ENCODE measurements around the gene VSIG10L2. TPM values are rescaled to one million over a fixed set of nuclear protein-coding genes. Genes with fewer than 3 reads are reported as not detected.

The VSIG10L2 gene
- total RNA-seq, 1 experiment from 2014 or later: not detected

DNA sequence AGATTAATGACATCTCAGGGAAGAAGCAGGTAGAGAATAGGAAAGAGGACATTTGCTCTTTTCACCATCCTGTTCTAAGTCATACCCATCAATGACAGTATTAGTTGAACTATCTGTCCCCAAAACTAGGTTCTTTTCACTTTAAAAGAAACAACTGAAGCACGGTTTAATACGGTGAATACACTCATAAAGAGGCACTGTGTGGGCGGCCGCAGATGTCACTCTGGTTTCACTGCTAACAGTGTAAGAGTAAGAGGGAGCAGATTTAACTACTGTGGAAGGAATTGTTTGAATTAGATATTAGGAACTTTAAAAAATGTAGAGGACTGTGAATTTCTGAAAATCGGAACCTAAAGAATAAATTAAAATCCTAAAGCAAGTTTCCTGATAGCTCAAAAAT is 49.5 kb downstream of the VSIG10L2 start:
- peaks cover 8% of the 10 kb centered on the region in 2 experiments for H3K4me1 Mint-ChIP-seq
- H3K14ac ChIP-seq (ENCODE audit: insufficient read depth, low read length): no peak overlapping the region
- no peak overlapping the region for H4K8ac ChIP-seq (replicated peaks; ENCODE audit: insufficient read length, low read depth, low read length)
- H3K9ac ChIP-seq (ENCODE audit: extremely low read depth, insufficient read length, low read length): no peak overlapping the region
- no peak overlapping the region for H3K4me3 Mint-ChIP-seq
- no peak overlapping the region for H2AK5ac ChIP-seq (ENCODE audit: insufficient read length, low read length)
- H3K9me3 ChIP-seq (ENCODE audit: control insufficient read depth, low read depth, low read length): no peaks in the 10 kb centered on the region
- H3K79me1 ChIP-seq (ENCODE audit: insufficient read depth, low read depth, low read length, poor library complexity, severe bottlenecking): no peaks in the 10 kb centered on the region
- no peak overlapping the region for H2BK5ac ChIP-seq (ENCODE audit: insufficient read length, low read length)
- no peak overlapping the region for H4K91ac ChIP-seq (ENCODE audit: insufficient read length, low read depth, low read length)
- peaks cover 4% of the 10 kb centered on the region; the same call in 1 of the 2 replicates for H3K4me1 ChIP-seq (ENCODE audit: insufficient read depth, low read length)
- H3K4ac ChIP-seq (ENCODE audit: low read depth, low read length): no peak overlapping the region
- no peaks in the 10 kb centered on the region for H3K27me3 ChIP-seq (ENCODE audit: insufficient read depth, low read length)
- no peaks in the 10 kb centered on the region for H3K9me3 Mint-ChIP-seq
- no peak overlapping the region for H4K5ac ChIP-seq (ENCODE audit: insufficient read length, low read depth, low read length)
- no peak overlapping the region for H2AFZ ChIP-seq (ENCODE audit: low read length)
- no peak overlapping the region for H3K18ac ChIP-seq (ENCODE audit: insufficient read length, low read depth, low read length)
- H2BK12ac ChIP-seq (ENCODE audit: insufficient read length, low read depth, low read length): no peak overlapping the region
- H3K27me3 Mint-ChIP-seq (ENCODE audit: low read depth): no peaks in the 10 kb centered on the region
- no peak for TF ChIP-seq CTCF (conservative IDR thresholded peaks at IDR 0.05)
- H2BK20ac ChIP-seq (ENCODE audit: low read depth, low read length, poor library complexity, severe bottlenecking): no peak overlapping the region
- DNase-seq: no peak
- H2BK120ac ChIP-seq (ENCODE audit: low read depth, low read length, poor library complexity, severe bottlenecking): no peak overlapping the region
- no peak overlapping the region for H3K56ac ChIP-seq (ENCODE audit: insufficient read length, low read depth, low read length)
- H3K79me2 ChIP-seq (ENCODE audit: insufficient read depth, low read length): no peaks in the 10 kb centered on the region
- H3K27ac ChIP-seq (ENCODE audit: insufficient read length, low read depth, low read length): no peak overlapping the region
- peaks cover 8 to 17% (median 15%) of the 10 kb centered on the region in 3 experiments; a peak in 6 of 7 replicates for H3K36me3 Mint-ChIP-seq (ENCODE audit: insufficient read depth in 1 of 3, low read depth in 3 of 3)
- H3T11ph ChIP-seq (ENCODE audit: low read length): no peak overlapping the region
- H3K23me2 ChIP-seq (ENCODE audit: insufficient read length, low read depth, low read length, poor library complexity, severe bottlenecking): no peaks in the 10 kb centered on the region
- H3K23ac ChIP-seq (ENCODE audit: insufficient read length, low read depth, low read length): no peak overlapping the region
- H4K20me1 ChIP-seq (ENCODE audit: control insufficient read depth, insufficient read depth, insufficient read length): no peaks in the 10 kb centered on the region
- H3K27ac Mint-ChIP-seq: no peak overlapping the region; a peak in 1 of 7 replicates
- no peak overlapping the region for H3K4me2 ChIP-seq (ENCODE audit: insufficient read depth, insufficient read length, low read length)
- no CpG with 5 or more reads among the region's 5 CpGs for WGBS (ENCODE audit: extremely low coverage, insufficient read length, low lambda C conversion rate)
- no peak overlapping the region for H2BK15ac ChIP-seq (ENCODE audit: low read depth, low read length)

Data from H9 (cell line).